ENCODE data around the gene SEMA3D. TPM values are rescaled to one million over a fixed set of nuclear protein-coding genes. Genes with fewer than 3 reads are reported as not detected.
A peak's percentile ranks its signal among the peaks of the same experiment; 100 is the strongest.

SEMA3D gene
- polyA plus RNA-seq, 3 donors = 41.6 to 45.4 (median 43.1) TPM

DNA sequence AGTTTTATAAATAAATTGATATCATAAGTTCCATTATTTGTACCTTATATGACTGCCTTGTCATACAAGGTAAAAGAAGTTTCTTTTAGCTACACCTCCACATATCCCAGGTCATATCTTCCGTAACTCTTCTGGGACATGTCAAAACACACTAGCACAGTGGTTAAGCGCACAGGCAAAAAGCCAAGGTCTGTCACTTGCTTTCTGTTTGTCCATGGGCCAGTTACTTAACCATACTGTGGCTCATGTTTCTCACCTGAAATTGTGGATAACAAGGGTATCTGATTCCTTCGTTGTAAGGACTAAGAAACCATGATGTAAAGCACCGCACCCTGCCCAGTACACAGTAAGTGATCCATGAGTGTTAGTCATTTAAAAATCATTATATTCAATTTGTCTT is 56.2 kb downstream of the SEMA3D start:
- DNase-seq (ENCODE audit: low read depth in 3 of 3, low spot score in 2 of 3) = no peak

- no peak for DNase-seq (ENCODE audit: low read depth in 3 of 3, low spot score in 2 of 3)
These were observed 60.5 kb downstream of the SEMA3D start for GRCh38 chr7:85126383-85126782.

DNA sequence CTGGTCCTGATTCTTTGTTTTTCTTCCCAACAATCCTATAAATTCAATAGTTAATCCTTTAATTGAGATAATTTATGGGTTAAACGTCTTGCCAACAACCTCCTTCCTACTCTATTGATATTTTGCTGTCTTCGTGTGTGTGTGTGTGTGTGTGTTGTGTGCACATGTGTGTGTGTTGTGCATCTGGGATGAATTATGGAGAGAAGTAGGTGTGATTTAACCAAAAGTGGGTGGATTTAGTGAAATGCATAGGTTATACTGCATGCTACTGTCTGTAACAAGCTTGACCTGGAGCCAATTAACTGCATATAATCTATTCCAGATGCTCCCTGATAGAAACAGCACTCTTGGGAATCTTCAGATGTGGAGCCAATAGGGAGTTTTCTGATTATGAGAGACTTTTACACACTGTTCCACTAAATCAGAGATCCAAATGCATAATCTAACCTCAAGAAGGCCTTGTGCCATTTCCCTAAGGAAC is 61.2 kb downstream of the SEMA3D start:
- no peak for DNase-seq (ENCODE audit: low read depth in 3 of 3, low spot score in 2 of 3)

- peak in 2 of 3 donors; percentile 38 to 51 for DNase-seq (ENCODE audit: low read depth in 3 of 3, low spot score in 2 of 3)
These were observed 61.7 kb downstream of the SEMA3D start for GRCh38 chr7:85125176-85125575.

- DNase-seq (ENCODE audit: low read depth in 3 of 3, low spot score in 2 of 3) = no peak
These were observed 66.9 kb downstream of the SEMA3D start for GRCh38 chr7:85119934-85120333.

GRCh38 chr7:85115862-85116261 is 71.0 kb downstream of the SEMA3D start:
- no peak for DNase-seq (ENCODE audit: low read depth in 3 of 3, low spot score in 2 of 3)

- no peak for DNase-seq (ENCODE audit: low read depth in 3 of 3, low spot score in 2 of 3)
These were observed 71.8 kb downstream of the SEMA3D start for GRCh38 chr7:85115006-85115405.

DNA sequence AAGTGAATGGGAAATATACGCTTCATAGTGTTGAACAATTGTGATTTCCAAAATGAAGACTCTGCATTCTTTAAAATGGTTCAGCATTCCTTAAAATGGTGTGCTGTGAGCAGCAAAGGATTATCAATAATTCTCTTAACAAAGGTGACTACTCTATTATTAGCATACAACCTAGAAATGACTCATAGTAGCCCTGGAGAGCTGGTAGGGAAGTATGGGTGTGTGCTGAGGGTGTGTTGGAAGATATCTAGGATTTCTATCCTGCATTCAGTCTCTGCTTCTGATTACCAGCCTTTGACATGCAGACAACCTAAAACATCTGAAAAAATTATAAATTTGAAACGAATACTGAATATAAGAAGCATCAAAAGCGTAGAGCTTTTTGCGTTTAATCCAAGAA is 72.5 kb downstream of the SEMA3D start:
- no peak for DNase-seq (ENCODE audit: low read depth in 3 of 3, low spot score in 2 of 3)

DNA sequence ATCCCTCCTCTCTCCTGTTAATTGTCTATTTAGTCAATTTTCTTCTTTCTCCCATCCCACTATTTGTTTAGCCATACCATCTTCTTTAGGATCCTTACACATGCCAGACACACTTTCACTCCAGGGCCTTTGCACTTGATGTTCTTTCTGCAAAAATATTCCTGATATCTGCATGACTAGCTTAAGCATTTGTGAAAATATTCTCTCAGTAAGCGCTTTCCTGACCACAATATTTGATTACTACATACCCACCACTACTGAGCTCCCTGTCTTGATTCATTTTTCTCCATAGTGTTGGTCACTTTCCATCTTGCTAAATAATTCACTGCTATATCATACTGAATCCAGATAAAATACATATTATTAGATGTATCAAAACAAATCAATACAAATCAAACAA is 75.1 kb downstream of the SEMA3D start:
- no peak for DNase-seq (ENCODE audit: low read depth in 3 of 3, low spot score in 2 of 3)

GRCh38 chr7:85106719-85107118 is 80.1 kb downstream of the SEMA3D start:
- DNase-seq (ENCODE audit: low read depth in 3 of 3, low spot score in 2 of 3) = no peak

DNA sequence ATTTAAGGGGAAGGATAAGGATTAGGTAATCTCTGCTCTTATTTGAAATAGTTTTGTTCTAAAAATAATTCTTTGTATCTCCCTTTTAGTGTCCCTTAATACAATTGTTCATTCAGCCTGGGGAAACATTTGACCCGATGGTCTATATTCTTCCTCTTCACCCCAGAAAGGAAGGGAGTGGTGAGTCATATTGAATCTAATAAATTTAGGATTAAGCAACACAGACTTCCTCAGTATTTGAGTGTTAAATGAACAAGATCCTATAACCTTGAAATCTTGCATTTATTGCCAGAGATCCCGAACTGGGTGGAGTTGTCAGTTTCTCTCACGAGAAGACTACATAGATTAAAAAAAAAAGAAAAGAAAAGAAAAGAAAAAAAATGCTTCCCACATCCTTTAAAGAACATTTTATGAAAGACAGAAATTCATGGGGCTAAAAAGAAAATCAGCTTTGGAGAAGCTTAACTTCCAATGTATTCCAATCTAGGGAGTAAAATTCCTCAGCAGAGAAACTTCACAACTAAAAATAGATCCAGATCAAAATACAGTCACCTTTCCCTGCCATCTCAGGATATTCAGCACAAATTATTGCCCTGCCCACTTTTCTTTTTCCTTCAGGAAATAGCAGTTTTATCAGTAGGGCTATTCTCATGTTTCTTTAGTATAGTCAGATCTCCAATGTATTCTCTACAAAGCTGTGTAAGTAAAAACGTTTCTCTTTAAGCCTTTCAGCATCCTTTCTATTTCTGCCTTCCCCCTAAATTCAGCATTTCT is 82.2 kb downstream of the SEMA3D start:
- no peak for DNase-seq (ENCODE audit: low read depth in 3 of 3, low spot score in 2 of 3)

DNA sequence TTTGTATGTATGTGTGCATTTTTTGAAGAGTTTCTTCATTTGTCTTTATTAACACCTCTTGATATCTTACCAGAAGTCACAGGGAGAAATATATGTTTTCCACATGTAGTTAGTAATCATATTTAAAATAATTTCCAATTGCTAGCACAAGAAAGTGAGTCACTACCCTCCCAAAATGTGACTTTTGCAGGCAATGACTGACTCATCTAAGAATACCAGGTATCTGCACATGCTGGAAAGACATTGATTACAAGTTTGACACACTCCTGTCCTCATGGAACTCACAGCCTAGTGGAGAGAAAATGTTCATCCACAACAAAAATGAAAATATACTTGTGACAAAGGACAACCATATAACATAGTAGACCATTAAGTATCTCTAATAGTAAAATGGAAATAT is 82.9 kb downstream of the SEMA3D start:
- no peak for DNase-seq (ENCODE audit: low read depth in 3 of 3, low spot score in 2 of 3)

DNA sequence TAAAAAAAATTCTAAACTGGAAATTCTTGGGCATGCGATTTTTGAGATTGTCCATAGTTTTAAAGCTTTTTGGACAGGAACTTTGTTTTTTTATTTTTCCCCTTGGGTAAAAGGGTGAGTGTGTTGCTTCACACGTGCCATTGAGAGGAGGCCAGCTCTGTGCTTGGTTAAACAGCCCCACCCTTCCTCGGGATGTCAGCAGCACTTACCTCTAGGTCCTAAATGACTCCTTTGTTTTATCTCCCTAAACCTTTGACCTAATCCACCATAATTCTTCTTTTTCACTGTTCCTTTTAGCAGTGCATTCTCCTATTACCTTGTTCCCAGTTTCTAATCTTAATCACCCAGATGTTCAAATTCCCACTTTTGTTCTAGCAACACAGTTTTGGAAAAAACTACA is 83.5 kb downstream of the SEMA3D start:
- DNase-seq (ENCODE audit: low read depth in 3 of 3, low spot score in 2 of 3) = no peak

DNA sequence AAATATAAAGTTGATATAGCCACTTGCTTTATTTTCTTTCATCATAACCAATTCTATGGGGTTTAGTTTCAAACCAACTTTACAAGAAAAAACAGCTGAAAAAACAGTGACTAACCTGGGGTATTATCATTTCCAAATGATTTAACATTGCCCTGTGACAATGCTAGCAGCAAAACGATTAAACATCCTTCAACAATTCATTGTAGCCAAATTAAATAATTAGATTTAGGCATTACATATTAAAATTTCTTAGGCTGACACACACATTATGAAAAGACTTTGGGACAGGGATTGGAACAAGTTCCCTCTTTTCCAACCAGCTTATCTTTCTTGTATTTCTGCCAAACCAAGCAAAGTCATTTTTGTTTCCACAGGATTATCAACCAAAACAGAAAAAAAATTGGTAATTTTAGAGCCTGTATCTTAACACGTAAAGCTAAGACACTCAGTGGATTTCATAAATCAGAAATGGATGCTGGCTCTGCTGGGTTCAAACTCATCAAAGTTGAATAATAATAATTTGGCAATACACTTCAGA is 84.0 kb downstream of the SEMA3D start:
- DNase-seq (ENCODE audit: low read depth in 3 of 3, low spot score in 2 of 3) = no peak

DNA sequence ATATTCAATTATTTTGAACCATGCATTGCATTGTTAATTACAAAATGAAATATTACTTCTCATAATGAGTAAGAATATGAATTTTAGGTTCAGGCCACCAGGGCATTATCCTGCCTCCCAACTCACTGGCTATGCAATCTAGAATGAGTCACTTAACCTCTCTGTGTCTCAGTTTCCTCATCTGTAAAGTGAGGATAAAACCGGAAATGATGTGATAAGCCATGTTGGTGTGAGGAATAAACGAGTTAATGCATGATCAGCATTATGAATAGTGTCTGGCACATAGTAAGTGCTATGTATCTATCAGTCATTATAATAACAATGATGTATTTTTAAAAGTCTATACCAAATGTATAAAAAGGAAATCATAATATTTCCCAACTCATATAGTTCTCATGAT is 85.5 kb downstream of the SEMA3D start:
- DNase-seq (ENCODE audit: low read depth in 3 of 3, low spot score in 2 of 3) = no peak

DNA sequence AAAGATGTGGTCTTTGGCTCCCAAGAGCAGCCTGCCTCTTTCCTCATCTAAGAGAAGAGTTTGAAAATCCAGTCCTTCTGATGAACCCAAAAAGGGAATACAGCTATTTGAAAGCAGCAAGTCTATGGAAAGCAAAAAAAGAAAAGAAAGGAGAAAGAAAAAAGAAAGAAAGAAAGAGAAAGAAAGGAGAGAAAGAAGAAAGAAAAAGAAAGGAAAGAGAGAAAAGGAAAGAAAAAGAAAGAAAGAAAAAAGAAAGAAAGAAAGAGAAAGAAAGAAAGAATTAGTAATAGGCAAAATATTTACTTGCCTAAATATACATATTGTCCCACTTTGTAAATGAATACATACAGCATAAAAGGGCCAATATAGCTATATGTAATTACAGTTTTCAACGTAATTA is 89.0 kb downstream of the SEMA3D start:
- no peak for DNase-seq (ENCODE audit: low read depth in 3 of 3, low spot score in 2 of 3)

DNA sequence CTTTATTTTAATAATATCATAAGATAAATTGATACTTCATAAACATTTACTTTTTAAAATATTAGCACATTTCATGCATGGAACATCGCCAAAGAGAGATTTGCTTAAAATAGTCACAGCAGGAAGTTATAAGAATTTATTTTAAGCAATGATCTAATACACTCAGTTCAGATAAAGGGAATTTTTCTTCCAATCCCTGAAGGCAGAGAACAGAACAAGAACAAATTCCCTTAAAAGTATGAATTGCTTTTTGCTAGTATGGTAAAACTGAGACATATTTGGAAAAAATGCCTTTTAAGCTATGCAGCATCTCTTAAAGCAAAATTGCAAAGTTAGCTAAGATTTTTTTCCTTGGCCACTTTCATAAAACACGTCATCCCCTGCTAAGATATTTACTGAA is 91.0 kb downstream of the SEMA3D start:
- no peak for DNase-seq (ENCODE audit: low read depth in 3 of 3, low spot score in 2 of 3)

DNA sequence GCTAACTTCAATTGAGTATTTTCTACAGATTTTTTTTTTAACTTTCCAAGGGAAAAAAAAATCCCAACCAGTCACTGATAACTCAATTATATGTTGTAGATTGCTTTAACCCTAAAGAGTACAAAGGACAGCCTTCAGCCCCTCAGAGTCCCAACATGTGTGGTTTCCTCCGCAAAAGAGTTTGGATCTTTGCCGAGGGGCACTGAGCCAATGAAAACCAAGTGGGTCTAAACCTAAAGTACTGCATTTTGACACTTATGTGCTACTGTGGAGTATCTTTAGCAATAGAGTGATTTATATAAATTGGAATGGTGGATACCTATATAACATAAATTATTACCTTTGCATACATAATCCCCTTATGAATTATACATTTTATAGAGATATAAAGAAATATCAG is 91.5 kb downstream of the SEMA3D start:
- DNase-seq (ENCODE audit: low read depth in 3 of 3, low spot score in 2 of 3) = no peak

DNA sequence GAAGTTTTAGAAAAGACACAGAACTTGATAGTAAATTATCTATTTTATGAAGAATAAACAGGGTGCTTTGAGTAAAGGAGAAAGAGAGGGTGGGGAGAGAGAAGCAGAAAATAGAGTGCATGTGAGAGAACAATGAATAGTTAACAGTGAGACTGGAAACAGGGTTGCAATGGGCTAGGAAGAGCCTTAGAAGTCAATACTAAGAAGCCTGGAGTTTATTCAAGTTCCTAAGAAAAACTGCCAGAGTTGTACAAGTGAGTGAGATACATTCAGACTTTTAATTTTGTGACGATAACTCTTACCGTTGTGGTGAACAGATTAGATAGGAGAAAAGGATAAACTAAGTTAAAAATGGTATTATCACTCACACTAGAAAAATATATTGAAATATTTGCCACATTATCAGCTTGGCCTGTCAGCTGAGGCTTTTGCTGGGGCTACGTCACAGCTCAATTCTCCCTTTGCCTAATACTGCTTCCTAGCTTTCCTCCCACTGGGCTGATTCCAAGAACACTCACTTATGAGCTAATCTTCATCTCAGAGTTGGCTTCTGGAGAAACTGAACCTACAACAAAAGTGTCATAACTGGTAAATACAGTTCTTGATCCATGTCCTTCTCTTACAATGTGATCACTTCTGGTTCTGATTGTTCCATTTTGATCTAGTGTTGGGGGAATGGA is 92.7 kb downstream of the SEMA3D start:
- DNase-seq (ENCODE audit: low read depth in 3 of 3, low spot score in 2 of 3) = no peak

- no peak for DNase-seq (ENCODE audit: low read depth in 3 of 3, low spot score in 2 of 3)
These were observed 95.3 kb downstream of the SEMA3D start for GRCh38 chr7:85091565-85091928.

- DNase-seq (ENCODE audit: low read depth in 3 of 3, low spot score in 2 of 3) = no peak
These were observed 95.8 kb downstream of the SEMA3D start for GRCh38 chr7:85090919-85091564.

- no peak for DNase-seq (ENCODE audit: low read depth in 3 of 3, low spot score in 2 of 3)
These were observed 96.7 kb downstream of the SEMA3D start for GRCh38 chr7:85090143-85090542.
